Thyroid gland (tissue), 4 donors: Measurements from ENCODE around the gene JMJD1C.

Source experiments
- POLR2A ChIP-seq, 2 donors: fragments of 450-650 bp; IDR thresholded peaks; one replicate each; pipeline ENCODE4 v1.6.1; 2017; ENCODE audit warnings: antibody characterized with exemption in 2 of 2, mild to moderate bottlenecking in 2 of 2, moderate library complexity in 1 of 2
- TF ChIP-seq, protein P1 (sequence below), 6 experiments: fragments of 200-600 bp in 3 of 6; fragments of 450-650 bp in 3 of 6; sonication (generic) in 3 of 6; IDR thresholded peaks; one replicate each; pipeline ENCODE4 v1.5.1; 2016 to 2019; ENCODE audit warnings: antibody characterized with exemption in 6 of 6, mild to moderate bottlenecking in 2 of 6, inconsistent platforms in 1 of 6, moderate library complexity in 1 of 6

DNA sequence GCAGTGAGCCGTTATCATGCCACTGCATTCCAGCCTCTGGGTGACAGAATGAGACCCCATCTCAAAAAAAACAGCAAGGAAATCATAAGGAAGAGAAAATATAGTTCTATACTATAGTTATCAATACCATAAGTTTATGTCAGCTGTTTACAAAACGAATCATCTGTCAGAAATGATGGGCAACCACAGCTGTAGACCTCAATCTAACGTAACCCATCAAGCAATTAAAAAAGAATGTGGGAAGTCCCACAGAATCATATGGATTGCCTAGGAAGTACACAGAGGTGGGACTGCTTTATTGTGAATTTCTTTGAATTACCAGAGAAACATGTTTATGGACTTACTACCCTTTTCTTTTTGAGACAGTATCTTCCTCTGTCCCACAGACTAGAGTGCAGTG, 325.7 kb downstream of the JMJD1C start:
- TF ChIP-seq, protein P1, sequence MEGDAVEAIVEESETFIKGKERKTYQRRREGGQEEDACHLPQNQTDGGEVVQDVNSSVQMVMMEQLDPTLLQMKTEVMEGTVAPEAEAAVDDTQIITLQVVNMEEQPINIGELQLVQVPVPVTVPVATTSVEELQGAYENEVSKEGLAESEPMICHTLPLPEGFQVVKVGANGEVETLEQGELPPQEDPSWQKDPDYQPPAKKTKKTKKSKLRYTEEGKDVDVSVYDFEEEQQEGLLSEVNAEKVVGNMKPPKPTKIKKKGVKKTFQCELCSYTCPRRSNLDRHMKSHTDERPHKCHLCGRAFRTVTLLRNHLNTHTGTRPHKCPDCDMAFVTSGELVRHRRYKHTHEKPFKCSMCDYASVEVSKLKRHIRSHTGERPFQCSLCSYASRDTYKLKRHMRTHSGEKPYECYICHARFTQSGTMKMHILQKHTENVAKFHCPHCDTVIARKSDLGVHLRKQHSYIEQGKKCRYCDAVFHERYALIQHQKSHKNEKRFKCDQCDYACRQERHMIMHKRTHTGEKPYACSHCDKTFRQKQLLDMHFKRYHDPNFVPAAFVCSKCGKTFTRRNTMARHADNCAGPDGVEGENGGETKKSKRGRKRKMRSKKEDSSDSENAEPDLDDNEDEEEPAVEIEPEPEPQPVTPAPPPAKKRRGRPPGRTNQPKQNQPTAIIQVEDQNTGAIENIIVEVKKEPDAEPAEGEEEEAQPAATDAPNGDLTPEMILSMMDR (IDR thresholded peaks at IDR 0.05), result no peak
- no peak for TF ChIP-seq POLR2A (IDR thresholded peaks at IDR 0.05)
